DND-41 (cell line): ENCODE measurements around the gene SCAPER.

Source experiments
- CTCF ChIP-seq: IDR thresholded peaks from 2 replicates; pipeline ENCODE4 v1.5.1; 2012; ENCODE audit warnings: borderline replicate concordance, low read length, moderate library complexity, mild to moderate bottlenecking; ENCODE audit not compliant: poor library complexity, severe bottlenecking; ENCODE audit errors: extremely low read depth
- EZH2 ChIP-seq: IDR thresholded peaks from 3 replicates; pipeline ENCODE4 v1.6.1; 2012; ENCODE audit warnings: borderline replicate concordance, low read depth, mild to moderate bottlenecking, moderate library complexity, low read length, inconsistent platforms; ENCODE audit not compliant: severe bottlenecking

- TF ChIP-seq CTCF (no peak), EZH2 (no peak)
These were observed 541.9 kb downstream of the SCAPER start for GRCh38 chr15:76363251-76363650.
